ENCODE results near the gene PGBD1.

DNA sequence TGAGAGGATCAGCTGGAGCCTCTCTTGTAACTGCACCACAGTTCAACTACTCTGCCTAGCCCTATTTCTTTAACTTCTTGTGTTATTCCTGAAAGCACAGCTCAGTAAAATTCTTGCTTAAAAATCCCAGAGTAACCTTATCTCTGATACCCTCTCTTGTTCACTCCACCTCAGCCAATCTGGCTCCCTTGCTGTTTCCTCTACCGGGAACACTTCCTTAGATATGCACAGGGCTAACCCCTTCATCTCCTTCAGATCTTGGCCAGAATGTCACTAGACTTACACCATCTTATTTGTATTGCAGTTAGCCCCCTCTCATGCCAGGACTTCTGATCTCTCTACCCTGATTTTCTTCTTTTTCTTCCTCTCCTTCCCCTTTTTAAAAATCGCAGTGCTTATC lies 65.7 kb downstream of the PGBD1 start:
- TF ChIP-seq, protein P1, sequence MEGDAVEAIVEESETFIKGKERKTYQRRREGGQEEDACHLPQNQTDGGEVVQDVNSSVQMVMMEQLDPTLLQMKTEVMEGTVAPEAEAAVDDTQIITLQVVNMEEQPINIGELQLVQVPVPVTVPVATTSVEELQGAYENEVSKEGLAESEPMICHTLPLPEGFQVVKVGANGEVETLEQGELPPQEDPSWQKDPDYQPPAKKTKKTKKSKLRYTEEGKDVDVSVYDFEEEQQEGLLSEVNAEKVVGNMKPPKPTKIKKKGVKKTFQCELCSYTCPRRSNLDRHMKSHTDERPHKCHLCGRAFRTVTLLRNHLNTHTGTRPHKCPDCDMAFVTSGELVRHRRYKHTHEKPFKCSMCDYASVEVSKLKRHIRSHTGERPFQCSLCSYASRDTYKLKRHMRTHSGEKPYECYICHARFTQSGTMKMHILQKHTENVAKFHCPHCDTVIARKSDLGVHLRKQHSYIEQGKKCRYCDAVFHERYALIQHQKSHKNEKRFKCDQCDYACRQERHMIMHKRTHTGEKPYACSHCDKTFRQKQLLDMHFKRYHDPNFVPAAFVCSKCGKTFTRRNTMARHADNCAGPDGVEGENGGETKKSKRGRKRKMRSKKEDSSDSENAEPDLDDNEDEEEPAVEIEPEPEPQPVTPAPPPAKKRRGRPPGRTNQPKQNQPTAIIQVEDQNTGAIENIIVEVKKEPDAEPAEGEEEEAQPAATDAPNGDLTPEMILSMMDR (IDR thresholded peaks at IDR 0.05) = no peak
- no peak for TF ChIP-seq POLR2AphosphoS5 (IDR thresholded peaks at IDR 0.05)
- TF ChIP-seq POLR2A (IDR thresholded peaks at IDR 0.05) = no peak
- TF ChIP-seq EP300 (IDR thresholded peaks at IDR 0.05; ENCODE audit: low read depth) = no peak

Measured in transverse colon (tissue), 4 donors.